Stimulated activated CD4-positive, alpha-beta T cell treated with anti-CD3 and anti-CD28 coated beads, Interleukin-2, amount 100 ng/mL, for 24 hours (primary cell): ENCODE data around the gene ATF4.
"Not testable (repeated sequence)": the region's sequence is repeated elsewhere in the genome, so short reads cannot be mapped to it uniquely, and the experiment has no call there.

Experiments
- DNase-seq, 2 donors: peaks; one replicate each; pipeline ENCODE4 v3.0.0-alpha.2; 2020

ATF4 gene

GRCh38 chr22:39511226-39511625, 9.1 kb upstream of the ATF4 start:
- DNase-seq, result no peak

GRCh38 chr22:39512026-39512425, 8.3 kb upstream of the ATF4 start:
- DNase-seq, result no peak

- no peak for DNase-seq
Measured at GRCh38 chr22:39513791-39514190, 6.6 kb upstream of the ATF4 start.

GRCh38 chr22:39514373-39514973, 5.9 kb upstream of the ATF4 start:
- peak; percentile 65 to 69 for DNase-seq

DNA sequence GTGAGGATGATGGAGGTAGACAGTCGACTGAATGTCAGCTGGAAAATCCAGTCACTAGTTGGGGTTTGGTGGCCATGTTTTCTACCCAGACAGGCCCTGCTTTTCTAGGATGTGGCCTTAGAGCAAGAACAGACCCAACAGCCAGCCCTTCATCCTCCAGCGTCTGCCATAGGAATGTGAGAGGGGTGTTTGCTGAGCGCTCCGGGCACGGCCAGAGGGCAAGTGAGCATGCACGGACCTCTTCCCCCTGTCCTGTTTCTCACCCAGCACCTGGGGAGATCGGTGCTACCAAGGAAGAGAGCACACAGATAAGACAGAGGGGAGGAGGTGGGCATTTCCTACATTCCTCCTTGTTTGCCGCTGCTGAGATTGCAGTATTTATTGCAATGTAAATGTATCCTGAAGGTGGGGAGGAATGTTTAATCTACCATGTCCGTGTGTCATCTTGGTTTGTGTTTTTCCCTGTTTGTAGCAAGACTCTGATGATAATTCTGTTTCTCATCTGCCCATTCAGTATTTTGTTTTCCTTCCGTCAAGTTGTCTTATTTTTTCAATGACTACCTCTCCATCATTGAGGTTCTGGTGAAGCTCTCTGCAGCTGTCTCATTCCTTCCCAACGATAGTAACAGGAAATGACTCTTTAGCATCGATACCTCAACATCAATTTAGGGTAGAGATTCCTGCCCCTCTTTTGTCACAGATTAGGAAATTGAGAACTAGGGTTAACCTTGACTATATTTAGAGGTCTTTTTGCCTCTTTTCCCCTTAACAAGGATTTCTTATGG, 4.9 kb upstream of the ATF4 start:
- no peak for DNase-seq

DNA sequence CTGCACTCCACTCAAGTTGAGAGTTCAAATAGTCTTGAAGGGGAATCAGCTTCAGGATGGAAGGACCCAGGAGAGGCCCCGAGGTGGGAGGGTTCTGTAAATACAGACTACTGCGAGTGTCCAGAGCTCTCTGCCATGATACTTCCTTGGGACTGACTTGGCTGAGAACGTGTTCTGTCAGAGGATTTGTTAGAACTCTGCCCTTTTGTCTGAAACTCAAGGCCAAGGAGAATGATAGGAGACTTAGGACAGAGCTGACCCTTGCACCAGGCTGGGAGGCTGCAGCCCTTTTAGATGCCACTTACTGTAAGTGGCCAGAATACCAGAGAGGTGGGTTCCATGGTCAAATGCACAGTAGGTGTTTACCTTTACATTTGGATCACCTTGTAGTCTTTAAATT, 2.9 kb upstream of the ATF4 start:
- no peak for DNase-seq

- DNase-seq, result no peak
Measured at GRCh38 chr22:39518144-39518786, 2.1 kb upstream of the ATF4 start.

GRCh38 chr22:39518996-39519680, 1.2 kb upstream of the ATF4 start:
- DNase-seq, result peak; percentile 52

- peak; percentile 95 for DNase-seq
Measured at GRCh38 chr22:39519681-39520225, 609 bp upstream of the ATF4 start.

DNA sequence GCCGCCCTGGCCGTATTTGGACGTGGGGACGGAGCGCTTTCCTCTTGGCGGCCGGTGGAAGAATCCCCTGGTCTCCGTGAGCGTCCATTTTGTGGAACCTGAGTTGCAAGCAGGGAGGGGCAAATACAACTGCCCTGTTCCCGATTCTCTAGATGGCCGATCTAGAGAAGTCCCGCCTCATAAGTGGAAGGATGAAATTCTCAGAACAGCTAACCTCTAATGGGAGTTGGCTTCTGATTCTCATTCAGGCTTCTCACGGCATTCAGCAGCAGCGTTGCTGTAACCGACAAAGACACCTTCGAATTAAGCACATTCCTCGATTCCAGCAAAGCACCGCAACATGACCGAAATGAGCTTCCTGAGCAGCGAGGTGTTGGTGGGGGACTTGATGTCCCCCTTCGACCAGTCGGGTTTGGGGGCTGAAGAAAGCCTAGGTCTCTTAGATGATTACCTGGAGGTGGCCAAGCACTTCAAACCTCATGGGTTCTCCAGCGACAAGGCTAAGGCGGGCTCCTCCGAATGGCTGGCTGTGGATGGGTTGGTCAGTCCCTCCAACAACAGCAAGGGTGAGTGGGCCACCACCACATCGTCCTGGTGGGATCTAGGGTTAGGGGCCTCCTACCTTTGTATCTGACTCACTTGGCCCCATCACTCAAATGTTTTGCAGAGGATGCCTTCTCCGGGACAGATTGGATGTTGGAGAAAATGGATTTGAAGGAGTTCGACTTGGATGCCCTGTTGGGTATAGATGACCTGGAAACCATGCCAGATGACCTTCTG, 934 bp downstream of the ATF4 start:
- peak; percentile 27 to 32 for DNase-seq

DNA sequence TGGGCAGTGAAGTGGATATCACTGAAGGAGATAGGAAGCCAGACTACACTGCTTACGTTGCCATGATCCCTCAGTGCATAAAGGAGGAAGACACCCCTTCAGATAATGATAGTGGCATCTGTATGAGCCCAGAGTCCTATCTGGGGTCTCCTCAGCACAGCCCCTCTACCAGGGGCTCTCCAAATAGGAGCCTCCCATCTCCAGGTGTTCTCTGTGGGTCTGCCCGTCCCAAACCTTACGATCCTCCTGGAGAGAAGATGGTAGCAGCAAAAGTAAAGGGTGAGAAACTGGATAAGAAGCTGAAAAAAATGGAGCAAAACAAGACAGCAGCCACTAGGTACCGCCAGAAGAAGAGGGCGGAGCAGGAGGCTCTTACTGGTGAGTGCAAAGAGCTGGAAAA, 1.7 kb downstream of the ATF4 start:
- DNase-seq, result not testable (repeated sequence)

DNA sequence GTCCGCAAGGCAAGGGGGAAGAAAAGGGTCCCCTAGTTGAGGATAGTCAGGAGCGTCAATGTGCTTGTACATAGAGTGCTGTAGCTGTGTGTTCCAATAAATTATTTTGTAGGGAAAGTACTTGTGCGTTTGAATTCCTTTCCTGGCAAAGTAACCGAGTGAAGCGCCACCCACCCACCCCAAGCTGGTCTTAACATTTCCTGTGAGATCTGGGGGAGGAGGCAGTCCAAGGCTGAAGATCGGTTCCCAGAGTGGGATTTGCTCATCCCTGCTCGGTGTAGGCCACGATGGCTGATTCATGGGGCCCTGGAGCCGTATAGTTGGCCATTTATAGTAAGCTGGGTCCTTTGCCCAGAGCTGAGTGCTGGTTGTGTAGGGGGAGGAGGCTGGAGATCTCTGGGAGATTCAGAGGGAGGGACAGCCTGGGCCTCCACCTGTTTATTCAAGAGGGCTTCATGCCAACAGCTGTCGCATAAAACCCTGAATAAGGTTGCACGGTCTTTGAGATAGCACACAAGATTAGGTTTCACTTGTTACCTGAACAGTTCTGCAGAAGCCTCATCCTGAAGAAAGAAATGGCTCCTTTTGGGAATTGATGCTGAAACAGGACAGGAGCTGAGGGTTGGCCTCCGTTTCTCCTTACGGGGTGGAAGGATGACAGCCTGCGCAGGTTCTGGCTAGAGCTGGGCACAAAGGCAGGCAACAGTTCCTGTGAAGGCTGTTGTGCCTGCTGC, 2.4 kb downstream of the ATF4 start:
- peak; percentile 25 to 38 for DNase-seq

- DNase-seq, result peak in 1 of 2 donors; percentile 25
Measured at GRCh38 chr22:39524089-39524752, 3.9 kb downstream of the ATF4 start.

DNA sequence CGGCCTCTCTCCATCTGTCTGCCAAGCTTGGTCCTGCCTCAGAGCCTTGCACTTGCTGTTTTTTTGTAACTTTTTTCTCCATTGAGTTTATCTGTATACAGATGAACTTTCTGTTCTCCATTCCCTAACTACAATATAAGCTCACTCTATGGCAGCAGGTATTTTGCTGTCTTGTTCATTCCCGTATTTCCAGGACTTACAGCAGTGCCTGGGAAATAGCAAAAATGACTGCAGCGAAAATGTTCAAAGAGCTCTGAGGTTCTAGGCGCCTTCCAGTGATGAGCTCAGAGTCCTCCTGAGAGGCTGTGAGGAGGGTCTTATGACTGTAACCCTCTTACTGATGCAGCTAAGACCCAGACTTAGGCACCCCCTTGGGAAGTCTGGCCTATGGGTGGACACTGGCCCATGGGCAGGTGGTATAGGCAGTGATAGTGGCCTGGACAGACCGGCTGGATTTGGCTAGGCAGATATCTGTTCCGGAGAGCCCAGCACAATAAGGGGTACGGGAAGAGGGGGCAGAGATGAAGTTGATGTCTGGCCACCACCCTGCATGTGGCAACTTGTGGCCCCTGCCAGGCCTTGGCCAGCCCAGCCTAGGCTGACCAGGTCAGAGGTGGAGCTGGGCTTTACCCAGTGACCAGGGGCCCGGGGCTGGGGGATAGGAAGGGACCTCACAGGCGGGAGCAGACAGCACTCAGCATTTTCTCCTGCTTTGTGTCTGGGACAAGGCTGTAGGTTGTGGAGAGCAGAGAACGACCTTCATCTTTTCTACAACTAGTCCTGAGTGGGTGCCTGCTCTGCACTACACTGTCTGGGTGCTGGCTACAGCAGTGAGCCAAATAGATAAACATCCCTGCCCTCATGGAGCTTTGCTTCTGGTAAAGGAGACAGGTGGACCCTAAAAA, 4.6 kb downstream of the ATF4 start:
- DNase-seq, result peak in 1 of 2 donors; percentile 21

DNA sequence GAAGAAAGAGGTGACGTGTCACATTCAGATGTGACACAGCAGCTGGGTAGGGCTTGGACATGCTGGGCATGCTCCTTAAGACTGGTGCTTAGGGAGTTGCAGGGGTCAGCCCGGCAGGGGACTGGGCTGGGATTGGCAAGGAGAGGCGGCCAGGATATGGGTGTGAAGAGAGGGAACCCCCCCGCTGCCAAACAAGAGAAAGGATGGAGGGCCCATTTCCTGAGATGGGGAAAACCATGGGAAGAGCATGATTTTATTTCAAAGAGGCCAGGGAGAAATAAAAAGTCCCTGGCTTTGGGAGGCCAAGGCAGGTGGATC, 5.3 kb downstream of the ATF4 start:
- no peak for DNase-seq

DNA sequence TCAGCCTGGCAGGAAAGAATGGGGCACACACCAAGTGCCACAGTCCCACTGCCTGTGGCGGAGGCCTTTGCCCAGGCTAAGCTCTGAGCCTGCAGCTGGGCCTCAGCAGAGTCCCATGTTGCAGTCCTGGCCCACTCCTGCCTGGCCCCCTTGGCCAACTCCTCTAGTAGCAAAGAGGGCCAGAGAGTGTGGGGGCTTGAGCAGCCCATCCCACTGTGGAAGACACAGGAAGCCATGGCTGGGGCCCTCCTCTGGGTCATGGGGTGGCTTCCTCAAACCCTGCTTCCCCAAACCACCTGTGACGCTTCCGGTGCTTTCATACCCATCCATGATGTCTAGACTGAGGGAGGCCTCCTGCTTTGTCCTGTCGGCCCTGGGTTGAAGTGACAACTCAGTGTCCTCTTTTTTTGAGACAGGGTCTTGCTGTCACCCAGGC, 6.4 kb downstream of the ATF4 start:
- peak; percentile 32 to 34 for DNase-seq

DNA sequence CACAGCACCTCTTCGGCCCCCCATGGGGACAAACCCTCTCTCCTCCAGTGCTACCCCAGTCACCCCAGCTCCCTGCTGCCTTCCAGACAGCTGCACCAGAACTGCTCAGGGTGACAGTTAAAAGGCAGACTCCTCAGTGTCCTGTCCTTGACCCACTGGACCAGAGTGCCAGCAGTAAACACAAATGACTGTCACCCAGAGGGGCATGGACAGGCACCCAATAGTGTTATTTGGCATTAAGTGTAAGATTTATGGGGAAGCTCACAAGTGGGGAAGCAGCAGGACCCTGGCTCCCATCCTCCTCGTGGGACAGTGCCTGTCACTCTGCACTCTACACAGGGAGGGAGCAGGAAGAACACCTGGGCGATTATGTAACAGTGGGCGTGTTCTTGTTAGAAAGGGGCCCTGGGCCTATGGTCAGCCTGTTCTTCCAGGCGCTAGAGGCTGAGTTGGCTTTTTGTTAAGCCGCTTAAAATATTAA, 7.2 kb downstream of the ATF4 start:
- DNase-seq, result no peak

- no peak for DNase-seq
Measured at GRCh38 chr22:39528080-39528661, 7.8 kb downstream of the ATF4 start.

- DNase-seq, result peak; percentile 91 to 93
Measured at GRCh38 chr22:39528681-39529486, 8.5 kb downstream of the ATF4 start.
